ENCODE measurements around the gene ZBP1. TPM values are rescaled to one million over a fixed set of nuclear protein-coding genes. Genes with fewer than 3 reads are reported as not detected.
"Not testable (repeated sequence)": the region's sequence is repeated elsewhere in the genome, so short reads cannot be mapped to it uniquely, and the experiment has no call there.

ZBP1 gene
- total RNA-seq, 4 donors from 2014 or later = 0.19 TPM; not detected in 3

DNA sequence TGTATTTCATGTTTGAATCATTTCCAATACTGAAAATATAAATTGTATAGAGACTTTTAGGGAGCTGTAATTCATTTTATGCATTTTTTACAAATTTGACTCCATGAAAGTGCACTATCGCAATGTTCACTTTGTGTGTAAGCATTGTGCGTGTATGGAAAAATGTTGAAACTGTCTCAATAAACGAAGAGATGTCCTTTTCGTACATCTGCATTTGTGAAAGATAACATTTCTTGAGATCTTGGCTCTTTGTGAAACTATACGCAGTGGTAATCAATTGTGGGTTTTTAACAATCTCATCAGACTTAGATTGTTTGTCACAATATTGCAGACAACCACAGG lies 18.6 kb upstream of the ZBP1 start:
- intact Hi-C loops (cut with DNase I; ENCODE audit: low total_unique reads) = no loop called here
- no peak for DNase-seq (ENCODE audit: low spot score in 2 of 2)
- H3K4me3 ChIP-seq (ENCODE audit: low read depth, poor library complexity, severe bottlenecking) = no peak overlapping the region
- WGBS, 2 donors = 82 to 91% methylated on average over 5 of the region's 5 CpGs
- TF ChIP-seq CTCF (IDR thresholded peaks at IDR 0.05) = no peak
- TF ChIP-seq POLR2A (IDR thresholded peaks at IDR 0.05) = no peak

DNA sequence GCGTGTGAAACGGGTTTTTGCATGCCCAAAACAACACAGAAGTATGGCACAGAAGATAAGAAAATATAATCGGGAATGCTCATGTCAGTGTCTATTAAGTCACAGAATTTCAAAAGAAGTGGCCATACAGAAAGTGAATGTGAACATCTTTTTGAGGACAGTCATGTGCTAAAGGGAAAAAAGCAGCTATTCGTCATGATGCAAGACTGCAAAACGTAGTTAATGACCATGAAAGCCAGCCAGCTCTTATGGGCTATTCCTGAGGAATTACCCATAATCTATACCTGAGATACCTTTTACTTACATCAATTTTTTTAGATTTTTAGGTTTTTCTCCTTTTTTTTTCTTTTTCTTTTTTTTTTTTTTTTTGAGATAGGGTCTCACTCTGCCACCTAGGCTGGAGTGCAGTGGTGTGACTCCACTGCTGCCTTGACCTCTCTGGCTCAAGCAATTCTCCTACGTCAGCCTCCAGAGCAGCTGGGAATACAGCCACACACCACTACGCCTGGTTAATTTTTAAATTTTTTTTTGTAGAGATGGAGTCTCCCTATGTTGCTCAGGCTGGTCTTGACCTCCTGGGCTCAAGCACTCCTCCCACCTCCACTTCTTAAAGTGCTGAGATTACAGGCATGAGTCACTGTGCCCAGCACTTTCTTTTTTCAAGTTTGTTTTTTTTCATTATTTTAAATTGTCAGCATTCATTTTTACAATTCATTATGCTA lies 18.1 kb upstream of the ZBP1 start:
- 75% methylated on average over 7 of the region's 7 CpGs for WGBS, 2 donors
- H3K4me3 ChIP-seq (ENCODE audit: low read depth, poor library complexity, severe bottlenecking) = no peak overlapping the region
- peak in 1 of 2 donors; percentile 5 for DNase-seq (ENCODE audit: low spot score in 2 of 2)
- TF ChIP-seq CTCF (IDR thresholded peaks at IDR 0.05) (no peak), POLR2A (IDR thresholded peaks at IDR 0.05) (no peak)
- intact Hi-C loops (cut with DNase I; ENCODE audit: low total_unique reads) = no loop called here

DNA sequence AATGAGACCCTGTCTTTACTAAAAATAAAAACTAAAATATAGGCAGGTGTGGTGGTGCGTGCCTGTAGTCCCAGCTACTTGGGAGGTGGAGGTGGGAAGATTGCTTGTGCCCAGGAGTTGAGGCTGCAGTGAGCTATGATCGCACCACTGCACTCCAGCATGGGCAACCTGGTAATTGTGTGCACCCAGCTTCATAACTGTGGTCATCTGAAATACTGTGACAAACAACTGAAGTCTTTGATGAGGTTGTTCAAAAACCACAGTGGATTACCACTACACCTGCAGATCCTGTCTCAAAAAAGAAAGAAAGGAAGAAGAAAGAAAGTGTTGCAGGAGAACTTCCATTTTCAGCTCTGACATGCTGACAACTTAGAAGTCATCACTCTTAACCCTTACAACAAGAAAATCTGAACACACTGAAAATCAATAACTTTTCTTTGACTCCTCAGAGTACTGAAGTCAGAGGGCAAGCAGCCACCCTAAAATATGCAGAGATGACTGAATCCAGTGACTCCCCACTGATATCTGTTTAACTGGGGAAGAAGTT lies 13.8 kb upstream of the ZBP1 start:
- TF ChIP-seq POLR2A (IDR thresholded peaks at IDR 0.05) (no peak), CTCF (IDR thresholded peaks at IDR 0.05) (no peak)
- peak in 1 of 2 donors; percentile 26 for DNase-seq (ENCODE audit: low spot score in 2 of 2)
- intact Hi-C loops (cut with DNase I; ENCODE audit: low total_unique reads) = no loop called here
- H3K4me3 ChIP-seq (ENCODE audit: low read depth, poor library complexity, severe bottlenecking) = no peak overlapping the region
- WGBS, 2 donors = 78 to 91% methylated on average over 2 of the region's 2 CpGs

GRCh38 chr20:57632286-57632685 lies 12.1 kb upstream of the ZBP1 start:
- no peak for TF ChIP-seq CTCF (IDR thresholded peaks at IDR 0.05)
- TF ChIP-seq POLR2A (IDR thresholded peaks at IDR 0.05) = no peak
- intact Hi-C loops (cut with DNase I; ENCODE audit: low total_unique reads) = no loop called here
- no peak for DNase-seq (ENCODE audit: low spot score in 2 of 2)
- WGBS, 2 donors = 73 to 89% methylated on average over 2 of the region's 2 CpGs
- H3K4me3 ChIP-seq (ENCODE audit: low read depth, poor library complexity, severe bottlenecking) = no peak overlapping the region

- H3K4me3 ChIP-seq (ENCODE audit: low read depth, poor library complexity, severe bottlenecking) = no peak overlapping the region
- intact Hi-C loops (cut with DNase I; ENCODE audit: low total_unique reads) = no loop called here
- DNase-seq (ENCODE audit: low spot score in 2 of 2) = peak in 1 of 2 donors; percentile 54
- WGBS, 2 donors = 65 to 67% methylated on average over 4 of the region's 4 CpGs
- TF ChIP-seq POLR2A (IDR thresholded peaks at IDR 0.05) = no peak
- no peak for TF ChIP-seq CTCF (IDR thresholded peaks at IDR 0.05)
Observed at GRCh38 chr20:57630061-57630460, 9.8 kb upstream of the ZBP1 start.

- intact Hi-C loops (cut with DNase I; ENCODE audit: low total_unique reads); H3K4me3 ChIP-seq (ENCODE audit: low read depth, poor library complexity, severe bottlenecking): not testable (repeated sequence)
- 81 to 86% methylated on average over 9 of the region's 9 CpGs for WGBS, 2 donors
- DNase-seq (ENCODE audit: low spot score in 2 of 2) = peak in 1 of 2 donors; percentile 56
Observed at GRCh38 chr20:57629491-57629901, 9.3 kb upstream of the ZBP1 start.

DNA sequence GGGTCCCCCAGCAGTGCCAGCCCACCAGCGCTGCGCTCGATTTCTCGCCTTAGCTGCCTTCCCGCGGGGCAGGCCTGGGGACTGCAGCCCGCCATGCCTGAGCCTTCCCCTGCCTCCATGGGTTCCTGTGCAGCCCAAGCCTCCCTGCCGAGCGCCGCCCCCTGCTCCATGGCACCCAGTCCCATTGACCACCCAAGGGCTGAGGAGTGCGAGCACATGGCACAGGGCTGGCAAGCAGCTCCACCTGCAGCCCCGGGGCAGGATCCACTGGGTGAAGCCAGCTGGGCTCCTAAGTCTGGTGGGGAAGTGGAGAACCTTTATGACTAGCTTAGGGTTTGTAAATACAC lies 8.7 kb upstream of the ZBP1 start:
- WGBS, 2 donors = 98 to 100% methylated on average over 1 to 12 of the region's 12 CpGs
- peak in 1 of 2 donors; percentile 81 for DNase-seq (ENCODE audit: low spot score in 2 of 2)
- H3K4me3 ChIP-seq (ENCODE audit: low read depth, poor library complexity, severe bottlenecking); intact Hi-C loops (cut with DNase I; ENCODE audit: low total_unique reads): not testable (repeated sequence)
